B cell (primary cell): ENCODE results near the gene EEF1AKMT2. TPM values are rescaled to one million over a fixed set of nuclear protein-coding genes. Genes with fewer than 3 reads are reported as not detected.

Experiments used
- ATAC-seq: fragments of 200-7000 bp; cut with Tn5 transposase; one replicate; pipeline ENCODE4 v1.10.0; 2021; ENCODE audit warnings: low read depth, mild to moderate bottlenecking, moderate number of reproducible peaks, moderate library complexity
- CTCF ChIA-PET: fragments of 350-600 bp; sonication (Branson Sonifier 250); formaldehyde crosslinking; loops from one replicate; lab custom pipeline; 2021; ENCODE audit warnings: antibody characterized with exemption, inconsistent platforms; lab: Charles Lee
- POLR2A ChIA-PET: fragments of 350-600 bp; sonication (Branson Sonifier 250); formaldehyde crosslinking; loops from one replicate; lab custom pipeline; 2021; ENCODE audit warnings: antibody characterized with exemption; lab: Charles Lee
- DNase-seq: peaks from one replicate; pipeline ENCODE4 v3.0.0; 2013
- H2AFZ ChIP-seq: 2 replicates; pipeline ENCODE4 v1.6.1; 2012; ENCODE audit warnings: mild to moderate bottlenecking, low read depth, low read length; ENCODE audit not compliant: insufficient read depth, poor library complexity, severe bottlenecking
- H3K27ac ChIP-seq, 2 donors: 1 replicate in 1 of 2; 2 replicates in 1 of 2; pipeline ENCODE4 v1.5.1; 2012 to 2013; ENCODE audit warnings: low read length in 2 of 2, mild to moderate bottlenecking in 2 of 2, moderate library complexity in 1 of 2
- H3K27me3 ChIP-seq, 4 experiments: fragments of 200-600 bp in 1 of 4; sonication (generic) in 1 of 4; replicated peaks in 1 of 4; 1 replicate in 2 of 4; 2 replicates in 2 of 4; pipeline versions ENCODE4 v1.6.1 to v1.7.0; 2013 to 2016; ENCODE audit warnings: low read length in 3 of 4, mild to moderate bottlenecking in 2 of 4, mixed read lengths in 1 of 4, moderate library complexity in 1 of 4; ENCODE audit not compliant: insufficient read depth in 4 of 4, control insufficient read depth in 3 of 4; ENCODE audit errors: control extremely low read depth in 1 of 4
- H3K36me3 ChIP-seq, 2 experiments: replicated peaks in 1 of 2; 1 replicate in 1 of 2; 2 replicates in 1 of 2; pipeline versions ENCODE4 v1.6.1 to v1.7.1; 2013; ENCODE audit warnings: low read length in 1 of 2; ENCODE audit not compliant: insufficient read depth in 2 of 2, control insufficient read depth in 1 of 2; ENCODE audit errors: control extremely low read depth in 1 of 2, extremely low read depth in 1 of 2
- H3K4me1 ChIP-seq, 2 donors: fragments of 200-600 bp in 1 of 2; sonication (generic) in 1 of 2; 1 replicate in 1 of 2; 2 replicates in 1 of 2; pipeline versions ENCODE4 v1.5.1 to v1.6.1; 2013 to 2017; ENCODE audit warnings: low read length in 2 of 2; ENCODE audit not compliant: control insufficient read depth in 2 of 2, insufficient read depth in 2 of 2
- H3K4me2 ChIP-seq: replicated peaks from 2 replicates; pipeline ENCODE3; 2012; ENCODE audit warnings: mild to moderate bottlenecking, low read depth, low read length; ENCODE audit not compliant: poor library complexity, severe bottlenecking
- H3K4me3 ChIP-seq, 5 experiments: fragments of 200-600 bp in 1 of 5; sonication (generic) in 1 of 5; 1 replicate in 3 of 5; 2 replicates in 2 of 5; pipeline versions ENCODE4 v1.5.1 to v1.7.0; 2011 to 2016; ENCODE audit warnings: low read length in 4 of 5, mild to moderate bottlenecking in 4 of 5, low read depth in 2 of 5, control low read depth in 1 of 5, moderate library complexity in 1 of 5; ENCODE audit not compliant: insufficient read depth in 1 of 5; ENCODE audit errors: control extremely low read depth in 1 of 5, extremely low read depth in 1 of 5
- H3K79me2 ChIP-seq: fragments of 200-600 bp; sonication (generic); one replicate; pipeline ENCODE4 v1.6.0; 2016; ENCODE audit warnings: low read length; ENCODE audit not compliant: control insufficient read depth, insufficient read depth
- H3K9ac ChIP-seq: fragments of 200-600 bp; sonication (generic); 2 replicates; pipeline ENCODE4 v1.6.1; 2017; ENCODE audit warnings: mild to moderate bottlenecking, low read length, moderate library complexity
- H3K9me3 ChIP-seq, 3 donors: one replicate each; pipeline versions ENCODE4 v1.6.1 to v1.7.1; 2013; ENCODE audit warnings: low read length in 2 of 3; ENCODE audit not compliant: control insufficient read depth in 2 of 3, insufficient read depth in 1 of 3; ENCODE audit errors: control extremely low read depth in 1 of 3
- H4K20me1 ChIP-seq: 2 replicates; pipeline ENCODE4 v1.6.0; 2012; ENCODE audit warnings: mild to moderate bottlenecking, low read length; ENCODE audit not compliant: insufficient read depth, control insufficient read depth, poor library complexity, severe bottlenecking
- H3K27ac Mint-ChIP-seq: one replicate; pipeline ENCODE4 v1.8.0; 2021; ENCODE audit warnings: mixed read lengths
- H3K27me3 Mint-ChIP-seq: one replicate; pipeline ENCODE4 v1.8.0; 2021; ENCODE audit warnings: mixed read lengths
- H3K4me1 Mint-ChIP-seq: one replicate; pipeline ENCODE4 v1.8.0; 2021; ENCODE audit warnings: mixed read lengths
- H3K4me3 Mint-ChIP-seq: one replicate; pipeline ENCODE4 v1.8.0; 2021; ENCODE audit warnings: mixed read lengths
- H3K9me3 Mint-ChIP-seq: one replicate; pipeline ENCODE4 v1.8.0; 2022; ENCODE audit warnings: mixed read lengths; ENCODE audit not compliant: insufficient read depth
- CTCF ChIP-seq: fragments of 200-600 bp; IDR thresholded peaks from one replicate; pipeline ENCODE4 v1.8.0; 2022; ENCODE audit warnings: antibody characterized with exemption, mild to moderate bottlenecking
- EZH2 ChIP-seq: IDR thresholded peaks from 2 replicates; pipeline ENCODE4 v1.6.1; 2012; ENCODE audit warnings: borderline replicate concordance, low read depth, mild to moderate bottlenecking, moderate library complexity, low read length; ENCODE audit not compliant: insufficient read depth, poor library complexity, severe bottlenecking
- WGBS: methylation state at CpG from one replicate; pipeline ENCODE4 v1.1.5; 2013; ENCODE audit warnings: missing lambda C conversion rate; ENCODE audit not compliant: insufficient coverage; 5-methylcytosine and 5-hydroxymethylcytosine counted together
- intact Hi-C: fragments of 100-400 bp; cut with micrococcal nuclease; formaldehyde crosslinking; loops from one replicate; pipeline ENCODE4 v1.10.0; 2022
- polyA plus RNA-seq: library from polyadenylated mRNA; depleted of rRNA; stranded (reverse); fragments of >200 nt; gene quantifications from 2 replicates; pipeline ENCODE4 v1.2.3, GENCODE V29; 2012
- total RNA-seq, 2 donors: library from RNA; stranded (reverse); fragments of 120-200 nt in 1 of 2; gene quantifications; 1 replicate in 1 of 2; 2 replicates in 1 of 2; pipeline versions ENCODE4 v1.2.3 to v1.2.4, GENCODE V29; 2013 to 2022

Gene EEF1AKMT2
- total and polyA plus RNA-seq, 2 donors (not counting 1 experiment from before 2014, with no cell fraction given) = 8.8 to 15.0 TPM

DNA sequence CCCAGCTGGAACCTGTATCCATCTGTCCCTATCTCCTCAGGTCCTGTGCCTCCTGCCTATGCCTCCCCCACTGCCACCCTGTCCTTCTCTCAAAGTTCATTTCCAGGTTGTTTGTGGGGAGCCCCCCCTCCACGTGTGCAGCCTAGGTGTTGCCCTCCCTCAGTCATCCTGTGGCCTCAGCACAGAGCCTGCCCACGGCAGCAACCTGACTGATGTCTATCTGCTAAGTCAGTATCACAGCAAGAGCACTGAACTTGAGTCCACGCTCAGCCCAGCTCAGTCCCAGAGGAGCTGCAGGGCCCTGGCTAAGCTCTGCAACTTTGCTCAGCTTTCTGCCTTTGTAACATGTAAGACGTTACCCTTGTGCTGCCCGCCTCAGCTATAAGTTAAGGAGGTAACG lies 76.2 kb downstream of the EEF1AKMT2 start:
- peak overlapping the region in 1 of 2 donors; percentile 98 for H3K27ac ChIP-seq
- H3K4me1 ChIP-seq = peaks cover 86 to 95% of the 10 kb centered on the region in 2 donors
- H3K9ac ChIP-seq = no peak overlapping the region
- peaks cover 2 to 44% of the 10 kb centered on the region in 2 experiments for H3K36me3 ChIP-seq
- ChIA-PET POLR2A (interaction anchor here (0.6 to 1.1 kb wide), 3 partner anchors 14 to 96 kb away, joined by 3 to 4 read pairs (median 3); no protein-coding TSS in a partner anchor), CTCF (interaction anchor here (0.9 to 19.2 kb wide), 6 partner anchors 11 to 177 kb away, joined by 4 to 353 read pairs (median 50); no protein-coding TSS in a partner anchor)
- Mint-ChIP-seq H3K4me1 (peaks cover 85% of the 10 kb centered on the region), H3K27me3 (no peaks in the 10 kb centered on the region), H3K4me3 (peak overlapping the region; percentile 65), H3K27ac (peak overlapping the region; percentile 85), H3K9me3 (no peaks in the 10 kb centered on the region)
- peaks cover 86% of the 10 kb centered on the region for H4K20me1 ChIP-seq
- no peaks in the 10 kb centered on the region for H3K9me3 ChIP-seq
- ATAC-seq = no peak
- WGBS = 30% methylated on average over 3 of the region's 6 CpGs
- no peak overlapping the region for H3K4me3 ChIP-seq
- DNase-seq = no peak
- intact Hi-C loops = no loop called here
- no peak for TF ChIP-seq EZH2
- TF ChIP-seq CTCF = no peak
- peaks cover 97% of the 10 kb centered on the region for H3K79me2 ChIP-seq
- H2AFZ ChIP-seq = no peak overlapping the region
- peak overlapping the region; percentile 71 for H3K4me2 ChIP-seq
- no peaks in the 10 kb centered on the region for H3K27me3 ChIP-seq

- H2AFZ ChIP-seq = no peak overlapping the region
- H4K20me1 ChIP-seq = peaks cover 99% of the 10 kb centered on the region
- no peak for ATAC-seq
- no peaks in the 10 kb centered on the region for H3K27me3 Mint-ChIP-seq
- DNase-seq = no peak
- no peaks in the 10 kb centered on the region for H3K9me3 Mint-ChIP-seq
- peaks cover 100% of the 10 kb centered on the region for H3K79me2 ChIP-seq
- H3K9ac ChIP-seq = no peak overlapping the region
- peak overlapping the region in 1 of 2 donors; percentile 45 for H3K27ac ChIP-seq
- peaks cover 89% of the 10 kb centered on the region for H3K4me1 Mint-ChIP-seq
- TF ChIP-seq EZH2 = no peak
- TF ChIP-seq CTCF = no peak
- H3K27ac Mint-ChIP-seq = peak overlapping the region; percentile 74
- no peak overlapping the region for H3K4me2 ChIP-seq
- no peak overlapping the region for H3K4me3 ChIP-seq
- CTCF ChIA-PET = interaction anchor here (0.8 to 1.4 kb wide), 5 partner anchors 12 to 180 kb away, joined by 3 to 7 read pairs (median 4); no protein-coding TSS in a partner anchor
- H3K9me3 ChIP-seq = no peaks in the 10 kb centered on the region
- intact Hi-C loops = no loop called here
- no peak overlapping the region for H3K4me3 Mint-ChIP-seq
- H3K4me1 ChIP-seq = peaks cover 86 to 95% of the 10 kb centered on the region in 2 donors
- WGBS = 99% methylated on average over 5 of the region's 10 CpGs
- peaks cover 2 to 50% of the 10 kb centered on the region in 2 experiments for H3K36me3 ChIP-seq
- POLR2A ChIA-PET = interaction anchor here (1.5 kb wide), 1 partner anchor 27 kb away, joined by 6 read pairs; no protein-coding TSS in a partner anchor
- no peaks in the 10 kb centered on the region for H3K27me3 ChIP-seq
Observed at GRCh38 chr10:124713679-124714255, 77.9 kb downstream of the EEF1AKMT2 start.
